Right lobe of liver (tissue), 6 donors: ENCODE measurements around the gene LSM10. TPM values are rescaled to one million over a fixed set of nuclear protein-coding genes. Genes with fewer than 3 reads are reported as not detected.

ENCODE experiments used
- ATAC-seq, 4 donors: fragments of 200-7000 bp; cut with Tn5 transposase; one replicate each; pipeline ENCODE4 v1.9.1; 2020; ENCODE audit warnings: mild to moderate bottlenecking in 4 of 4, moderate library complexity in 4 of 4
- DNase-seq, 3 donors: peaks; one replicate each; pipeline ENCODE4 v3.0.0-alpha.2; 2020
- H3K27ac ChIP-seq, 3 donors: fragments of 200-600 bp; one replicate each; pipeline ENCODE4 v1.8.0; 2022
- H3K27me3 ChIP-seq, 2 donors: fragments of 200-600 bp; one replicate each; pipeline ENCODE4 v1.8.0; 2022
- H3K36me3 ChIP-seq, 4 donors: fragments of 200-600 bp; sonication (generic) in 1 of 4; one replicate each; pipeline versions ENCODE4 v1.5.1 to v1.8.0; 2017 to 2022; ENCODE audit warnings: control low read depth in 1 of 4
- H3K4me1 ChIP-seq, 4 donors: fragments of 200-600 bp; sonication (generic) in 1 of 4; one replicate each; pipeline versions ENCODE4 v1.5.1 to v1.8.0; 2017 to 2022; ENCODE audit warnings: control low read depth in 1 of 4
- H3K4me3 ChIP-seq, 3 donors: fragments of 200-600 bp; one replicate each; pipeline ENCODE4 v1.8.0; 2022
- H3K9me3 ChIP-seq, 4 donors: fragments of 200-600 bp; sonication (generic) in 1 of 4; one replicate each; pipeline versions ENCODE4 v1.5.1 to v1.8.0; 2017 to 2022; ENCODE audit warnings: control low read depth in 1 of 4
- POLR2A ChIP-seq: fragments of 450-650 bp; IDR thresholded peaks from one replicate; pipeline ENCODE4 v1.6.1; 2017; ENCODE audit warnings: antibody characterized with exemption, mild to moderate bottlenecking
- WGBS: methylation state at CpG from one replicate; pipeline ENCODE4 v1.1.6; 2018; ENCODE audit warnings: low coverage, low lambda C conversion rate; ENCODE audit not compliant: insufficient coverage; ENCODE audit errors: missing lambda C conversion rate; 5-methylcytosine and 5-hydroxymethylcytosine counted together
- intact Hi-C, 2 donors: fragments of 100-400 bp; cut with DNase I; formaldehyde crosslinking; loops; one replicate each; pipeline versions ENCODE4 v1.11.2 to v1.14.1; 2022
- small RNA-seq, 2 experiments: library from RNA; depleted of rRNA; stranded (forward); fragments of <200 nt; gene quantifications; one replicate each; pipeline ENCODE3, GENCODE V24; 2016
- total RNA-seq, 6 experiments: library from RNA; depleted of rRNA in 2 of 6; stranded (reverse); fragments of >200 nt in 2 of 6; fragmentation: NEBNext Ultra II Directional in 3 of 6; extraction: Animal tissue kit (Norgen Biotek cat#: 25700) in 3 of 6; gene quantifications; one replicate each; pipeline versions ENCODE4 v1.1.0 to v1.2.4, GENCODE V29; 2016 to 2023
- TF ChIP-seq, protein P1 (sequence below), 4 donors: fragments of 200-600 bp in 3 of 4; fragments of 450-650 bp in 1 of 4; IDR thresholded peaks; one replicate each; pipeline versions ENCODE4 v1.5.1 to v1.8.0; 2016 to 2022; ENCODE audit warnings: antibody characterized with exemption in 4 of 4, mild to moderate bottlenecking in 2 of 4
- donor health status: DM: no; HTN: yes; CAD: no.
- donor health status: DM: no; HTN: no; CAD: no.
- donor health status: DM: no; HTN: no; CAD: no.
- donor health status: DM: no; HTN: yes; CAD: no.
- donor health status: DM: no; HTN: yes; CAD: no.

Gene LSM10
- total RNA-seq, 6 experiments from 2014 or later = 15.2 to 42.0 (median 22.3) TPM

DNA sequence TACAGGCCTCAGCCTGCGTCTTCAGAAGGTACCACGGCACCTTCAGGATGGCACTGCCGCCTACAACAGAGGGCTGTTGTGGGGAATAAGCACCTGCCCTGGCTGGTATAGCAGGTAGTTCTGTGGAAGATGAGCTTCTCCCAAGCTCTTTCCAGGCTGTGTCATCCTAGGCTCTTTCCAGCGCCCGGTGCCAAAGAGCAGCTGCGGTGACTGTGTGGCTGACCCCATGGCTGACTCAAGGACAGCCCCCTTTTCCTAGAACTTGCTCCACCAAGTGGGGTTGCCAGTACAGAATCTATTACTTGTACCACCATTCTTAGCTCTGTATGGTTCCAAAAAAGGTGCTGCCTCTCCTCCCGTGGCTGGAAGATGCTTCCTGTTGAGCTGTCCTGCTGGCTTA is 52.4 kb downstream of the LSM10 start:
- Histone ChIP-seq H3K4me3 (no peak overlapping the region), H3K27ac (no peak overlapping the region), H3K9me3 (no peaks in the 10 kb centered on the region), H3K27me3 (no peaks in the 10 kb centered on the region), H3K36me3 (peaks cover 0 to 58% (median 15%) of the 10 kb centered on the region in 4 donors), H3K4me1 (no peaks in the 10 kb centered on the region)
- TF ChIP-seq, protein P1, sequence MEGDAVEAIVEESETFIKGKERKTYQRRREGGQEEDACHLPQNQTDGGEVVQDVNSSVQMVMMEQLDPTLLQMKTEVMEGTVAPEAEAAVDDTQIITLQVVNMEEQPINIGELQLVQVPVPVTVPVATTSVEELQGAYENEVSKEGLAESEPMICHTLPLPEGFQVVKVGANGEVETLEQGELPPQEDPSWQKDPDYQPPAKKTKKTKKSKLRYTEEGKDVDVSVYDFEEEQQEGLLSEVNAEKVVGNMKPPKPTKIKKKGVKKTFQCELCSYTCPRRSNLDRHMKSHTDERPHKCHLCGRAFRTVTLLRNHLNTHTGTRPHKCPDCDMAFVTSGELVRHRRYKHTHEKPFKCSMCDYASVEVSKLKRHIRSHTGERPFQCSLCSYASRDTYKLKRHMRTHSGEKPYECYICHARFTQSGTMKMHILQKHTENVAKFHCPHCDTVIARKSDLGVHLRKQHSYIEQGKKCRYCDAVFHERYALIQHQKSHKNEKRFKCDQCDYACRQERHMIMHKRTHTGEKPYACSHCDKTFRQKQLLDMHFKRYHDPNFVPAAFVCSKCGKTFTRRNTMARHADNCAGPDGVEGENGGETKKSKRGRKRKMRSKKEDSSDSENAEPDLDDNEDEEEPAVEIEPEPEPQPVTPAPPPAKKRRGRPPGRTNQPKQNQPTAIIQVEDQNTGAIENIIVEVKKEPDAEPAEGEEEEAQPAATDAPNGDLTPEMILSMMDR (IDR thresholded peaks at IDR 0.05) = no peak
- TF ChIP-seq POLR2A = no peak
- WGBS = 72% methylated on average over 2 of the region's 7 CpGs
- intact Hi-C loops = loop anchor here in 1 of 2 donors (10.0 kb wide), 1 partner anchor 79 kb away; no protein-coding TSS in a partner anchor
- ATAC-seq (no peak), DNase-seq (no peak)

- TF ChIP-seq, protein P1 (IDR thresholded peaks at IDR 0.05) = no peak
- no peak for TF ChIP-seq POLR2A
- Histone ChIP-seq H3K4me3 (no peak overlapping the region), H3K4me1 (no peaks in the 10 kb centered on the region), H3K9me3 (no peaks in the 10 kb centered on the region), H3K27me3 (no peaks in the 10 kb centered on the region), H3K27ac (no peak overlapping the region), H3K36me3 (peaks cover 0 to 53% (median 15%) of the 10 kb centered on the region in 4 donors)
- DNase-seq (no peak), ATAC-seq (no peak)
- WGBS = 100% methylated on average over 1 of the region's 8 CpGs
- intact Hi-C loops = loop anchor here (5.0 to 10.0 kb wide), 2 partner anchors 73 to 80 kb away; no protein-coding TSS in a partner anchor
These were observed 53.4 kb downstream of the LSM10 start for GRCh38 chr1:36344395-36344680.

DNA sequence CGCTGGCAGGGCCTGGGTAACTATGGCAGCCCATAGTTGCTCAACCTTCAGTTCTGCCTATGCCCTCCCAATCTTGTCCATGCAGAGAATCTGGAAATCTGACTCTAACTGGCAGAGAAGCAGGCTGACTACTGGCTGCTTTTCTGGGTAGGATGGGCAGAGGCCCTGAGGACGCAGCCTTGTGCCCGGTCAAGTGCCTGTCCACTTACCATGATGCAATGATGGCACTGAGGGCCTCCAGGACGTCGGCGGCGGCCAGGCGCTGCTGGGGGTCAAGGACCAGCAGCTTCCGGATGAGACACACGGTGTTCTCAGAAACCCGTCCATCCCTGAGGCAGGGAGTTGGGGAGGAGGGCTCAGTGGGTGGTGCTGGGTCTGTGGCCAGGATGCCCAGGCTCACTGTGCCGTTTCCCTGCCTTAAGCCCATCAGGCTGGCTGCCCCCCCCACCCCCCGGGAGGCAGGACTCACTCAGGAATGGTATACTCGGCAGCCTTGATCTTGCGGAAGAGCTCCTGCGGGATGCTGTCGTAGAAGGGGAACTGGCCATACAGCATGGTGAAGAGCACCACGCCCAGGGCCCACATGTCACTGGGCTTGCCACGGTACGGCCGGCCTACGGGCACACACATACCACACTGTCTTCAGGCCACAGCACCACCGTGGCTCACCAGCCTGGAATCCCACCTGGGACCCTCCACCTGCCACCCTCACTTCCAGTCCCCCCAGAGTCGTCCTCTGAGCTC is 53.9 kb downstream of the LSM10 start:
- DNase-seq = no peak
- no peak for ATAC-seq
- no peaks in the 10 kb centered on the region for H3K27me3 ChIP-seq
- WGBS = 100% methylated on average over 1 of the region's 24 CpGs
- peaks cover 0 to 48% (median 15%) of the 10 kb centered on the region in 4 donors for H3K36me3 ChIP-seq
- TF ChIP-seq, protein P1 (IDR thresholded peaks at IDR 0.05) = no peak
- no peak for TF ChIP-seq POLR2A
- H3K27ac ChIP-seq = no peak overlapping the region
- no peaks in the 10 kb centered on the region for H3K4me1 ChIP-seq
- no peak overlapping the region for H3K4me3 ChIP-seq
- H3K9me3 ChIP-seq = no peaks in the 10 kb centered on the region
- intact Hi-C loops = loop anchor here (5.0 to 10.0 kb wide), 2 partner anchors 73 to 81 kb away; no protein-coding TSS in a partner anchor

Small RNAs within 50 kb of the gene (small RNA-seq; reads per million reads assigned to genes)
- gene RNU4-27P (0 reads per million in 2 experiments), gene SNORA63C (0 to 1.5 reads per million in 2 experiments)

Other genes with a start within 250 kb of the LSM10 start
- 10 to 100 TPM; 26.0 to 52.4 (median 30.9) TPM for gene TRAPPC3, start 248.4 kb downstream of the LSM10 start, total RNA-seq
- gene MAP7D1, start 241.7 kb downstream of the LSM10 start, total RNA-seq = 10 to 100 TPM; 10.2 to 28.2 (median 15.8) TPM
- gene THRAP3, start 173.5 kb downstream of the LSM10 start, total RNA-seq = 10 to 100 TPM; 33.7 to 53.6 (median 40.7) TPM
- 1 to 10 TPM in 4 of 6 experiments, under 1 TPM in 2; 0.50 to 5.1 (median 1.2) TPM for gene SH3D21, start 91.5 kb downstream of the LSM10 start, total RNA-seq
- 10 to 100 TPM in 2 of 6 experiments, 1 to 10 TPM in 4; 3.2 to 20.6 (median 5.1) TPM for gene EVA1B, start 74.3 kb downstream of the LSM10 start, total RNA-seq
- gene STK40, start 12.0 kb downstream of the LSM10 start, total RNA-seq = 10 to 100 TPM; 22.7 to 45.5 (median 29.0) TPM
- 1 to 10 TPM in 5 of 6 experiments, under 1 TPM in 1; 0.40 to 4.9 (median 1.7) TPM for gene OSCP1, start 52.5 kb upstream of the LSM10 start, total RNA-seq
- gene MRPS15, start 66.5 kb upstream of the LSM10 start, total RNA-seq = 10 to 100 TPM; 44.9 to 63.6 (median 55.1) TPM
- gene CSF3R, start 85.0 kb upstream of the LSM10 start, total RNA-seq = 10 to 100 TPM in 3 of 6 experiments, 1 to 10 TPM in 3; 4.1 to 14.0 (median 9.5) TPM